NCI-H146 (cell line): ENCODE results near the gene SFI1.
"Not testable (repeated sequence)": the region's sequence is repeated elsewhere in the genome, so short reads cannot be mapped to it uniquely, and the experiment has no call there.

Experiments
- DNase-seq: peaks from one replicate; lab custom pipeline; 2025; lab: John Stamatoyannopoulos, UW

The SFI1 gene

GRCh38 chr22:31544481-31545480 lies 48.4 kb downstream of the SFI1 start:
- DNase-seq = no peak

GRCh38 chr22:31550871-31551370 lies 54.6 kb downstream of the SFI1 start:
- DNase-seq = no peak

GRCh38 chr22:31556627-31557203 lies 60.4 kb downstream of the SFI1 start:
- peak; percentile 19 for DNase-seq

DNA sequence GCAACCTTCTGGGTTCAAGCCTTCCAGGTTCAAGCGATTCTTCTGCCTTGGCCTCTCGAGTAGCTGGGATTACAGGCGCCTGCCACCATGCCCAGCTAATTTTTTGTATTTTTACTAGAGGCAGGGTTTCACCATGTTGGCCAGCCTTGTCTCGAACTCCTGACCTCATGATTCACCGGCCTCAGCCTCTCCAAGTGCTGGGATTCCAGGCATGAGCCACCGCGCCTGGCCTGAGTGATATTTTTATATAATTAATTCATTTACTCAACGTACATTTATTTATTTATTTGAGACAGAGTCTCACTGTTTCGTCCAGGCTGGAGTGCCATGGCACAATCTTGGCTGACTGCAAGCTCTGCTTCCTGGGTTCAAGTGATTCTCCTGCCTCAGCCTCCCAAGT lies 62.2 kb downstream of the SFI1 start:
- not testable (repeated sequence) for DNase-seq

DNA sequence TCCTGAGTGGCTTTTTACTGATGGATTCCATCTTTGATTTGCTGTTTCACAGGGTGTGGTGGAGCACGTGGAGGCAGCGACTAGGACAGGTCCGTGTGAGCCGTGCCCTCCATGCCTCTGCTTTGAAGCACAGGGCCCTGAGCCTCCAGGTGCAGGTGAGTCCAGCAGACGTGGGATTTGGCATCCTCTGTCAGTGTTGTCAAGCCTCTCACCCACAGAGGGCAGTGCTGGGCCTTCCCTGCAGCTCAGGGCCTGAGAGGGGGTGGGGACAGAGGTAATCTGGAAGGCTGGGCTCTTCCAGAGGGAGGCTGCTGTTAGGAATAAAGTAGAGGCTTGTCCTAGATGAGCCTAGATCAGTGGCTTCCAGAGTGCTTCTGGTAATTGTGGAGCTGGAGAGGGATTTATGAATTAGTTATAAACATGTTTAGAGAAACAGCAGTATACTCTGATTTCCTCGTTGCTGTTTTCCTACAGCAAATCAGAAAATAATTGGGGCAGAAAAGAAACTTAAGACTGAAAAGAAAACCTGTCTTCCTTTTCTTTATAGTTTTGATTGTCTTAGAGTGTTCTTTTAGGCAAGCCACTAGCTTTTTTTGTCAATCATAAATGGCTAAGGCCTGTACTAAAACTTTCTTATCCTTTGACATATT lies 65.0 kb downstream of the SFI1 start:
- DNase-seq = peak; percentile 79

- DNase-seq = no peak
Measured at GRCh38 chr22:31561970-31562369, 65.6 kb downstream of the SFI1 start.

- no peak for DNase-seq
Measured at GRCh38 chr22:31566484-31566883, 70.1 kb downstream of the SFI1 start.

DNA sequence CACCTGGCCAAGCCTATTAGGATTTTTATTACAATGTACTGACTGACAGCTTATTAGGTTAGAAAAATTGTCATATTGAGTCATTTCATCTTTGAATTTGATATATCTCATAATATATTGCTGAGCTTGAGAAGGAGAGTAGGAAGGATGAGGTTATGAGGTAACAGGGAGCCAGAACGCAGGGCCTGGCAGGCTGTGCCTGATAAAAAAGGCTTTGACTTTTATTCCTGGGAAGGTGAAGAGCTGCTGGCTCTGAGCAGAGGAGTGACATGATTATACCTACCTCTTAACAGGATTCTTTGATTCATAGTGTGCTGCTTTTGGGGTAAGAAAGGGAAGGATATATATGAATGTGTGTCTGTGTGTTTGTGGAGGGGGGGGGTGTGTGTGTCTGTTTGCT lies 70.9 kb downstream of the SFI1 start:
- no peak for DNase-seq

GRCh38 chr22:31567702-31568101 lies 71.4 kb downstream of the SFI1 start:
- no peak for DNase-seq

- DNase-seq = no peak
Measured at GRCh38 chr22:31569126-31569525, 72.8 kb downstream of the SFI1 start.

DNA sequence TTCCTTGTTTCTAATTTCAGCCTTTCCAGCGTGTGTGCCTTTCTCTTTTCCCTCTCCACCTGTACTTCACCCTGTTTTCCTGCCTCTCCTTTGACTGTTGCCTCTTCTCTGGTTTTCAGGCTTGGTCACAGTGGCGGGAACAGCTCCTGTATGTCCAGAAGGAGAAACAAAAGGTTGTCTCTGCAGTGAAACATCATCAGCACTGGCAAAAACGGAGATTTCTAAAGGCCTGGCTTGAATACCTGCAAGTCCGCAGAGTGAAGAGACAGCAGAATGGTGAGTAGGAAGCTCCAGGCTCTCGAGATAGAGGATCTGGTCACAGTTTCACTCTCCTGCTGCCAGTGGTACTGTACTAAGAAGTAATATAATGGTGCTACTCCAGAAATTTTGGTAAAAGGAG lies 76.6 kb downstream of the SFI1 start:
- DNase-seq = no peak

DNA sequence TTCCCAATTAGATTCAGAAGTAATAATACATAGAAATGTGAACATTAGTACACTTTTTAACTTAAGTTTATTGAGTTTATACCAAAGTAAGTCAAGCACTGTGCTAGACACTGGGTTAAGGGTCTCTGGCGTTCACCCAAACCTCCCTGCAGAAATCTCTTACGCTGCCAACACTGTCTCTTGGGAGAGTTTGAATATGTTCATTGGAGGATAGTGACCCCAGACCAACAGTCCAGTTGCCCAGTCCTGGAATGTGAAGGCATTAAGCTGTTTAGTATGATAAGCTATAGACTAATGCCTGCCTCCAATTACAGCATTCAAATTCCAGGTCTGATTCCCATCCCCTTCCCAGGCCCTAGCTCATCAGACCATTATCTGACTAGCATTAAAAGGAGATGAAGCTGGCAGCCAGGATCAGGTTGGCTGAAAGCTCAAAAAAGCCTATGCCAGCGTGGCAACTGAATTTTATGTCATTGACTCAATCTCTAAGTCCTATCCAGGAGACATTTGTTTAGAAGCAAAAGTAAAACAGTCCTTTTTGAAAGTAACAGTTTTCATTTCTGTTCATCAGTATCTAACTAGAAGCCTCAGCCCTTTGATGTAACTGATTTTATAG lies 77.8 kb downstream of the SFI1 start:
- DNase-seq = no peak

- DNase-seq = no peak
Measured at GRCh38 chr22:31575190-31575589, 78.9 kb downstream of the SFI1 start.

DNA sequence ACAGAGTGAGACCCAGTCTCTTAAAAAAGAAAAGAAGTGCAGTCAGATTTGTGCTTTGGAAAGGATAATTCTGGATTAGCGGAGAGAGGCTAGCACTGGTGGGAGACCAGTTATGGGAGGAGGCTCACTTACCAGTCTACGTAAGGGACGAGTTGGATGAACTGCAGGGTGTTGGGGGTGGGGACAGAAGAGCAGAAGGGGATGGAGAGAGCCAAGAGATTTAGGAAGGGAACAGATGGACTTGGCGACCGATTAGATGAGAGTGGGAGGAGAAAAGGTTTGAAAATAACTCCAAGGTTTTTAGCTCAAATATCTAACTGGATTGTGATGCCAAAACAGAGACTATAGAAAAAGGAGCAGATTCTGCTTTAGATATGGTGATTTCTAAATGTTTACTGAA lies 81.4 kb downstream of the SFI1 start:
- no peak for DNase-seq

DNA sequence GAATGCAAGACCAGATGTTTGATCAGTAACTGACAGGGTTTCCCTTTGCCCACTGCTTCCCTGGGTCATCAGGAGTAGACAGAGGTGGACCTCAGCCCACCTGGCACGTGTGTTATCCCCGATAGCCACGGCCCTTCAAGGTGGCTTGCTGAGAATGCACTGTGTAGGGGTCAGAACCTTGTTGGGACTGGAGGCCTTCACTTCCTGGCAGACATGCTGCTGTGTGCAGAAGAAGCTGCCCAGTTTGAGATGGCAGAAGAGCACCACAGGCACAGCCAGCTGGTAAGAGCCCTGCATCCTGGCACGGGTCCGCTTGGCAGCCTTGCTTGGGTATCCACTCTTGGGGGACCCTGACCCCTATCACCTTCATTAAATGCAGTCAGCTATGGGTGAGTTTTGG lies 81.8 kb downstream of the SFI1 start:
- no peak for DNase-seq

DNA sequence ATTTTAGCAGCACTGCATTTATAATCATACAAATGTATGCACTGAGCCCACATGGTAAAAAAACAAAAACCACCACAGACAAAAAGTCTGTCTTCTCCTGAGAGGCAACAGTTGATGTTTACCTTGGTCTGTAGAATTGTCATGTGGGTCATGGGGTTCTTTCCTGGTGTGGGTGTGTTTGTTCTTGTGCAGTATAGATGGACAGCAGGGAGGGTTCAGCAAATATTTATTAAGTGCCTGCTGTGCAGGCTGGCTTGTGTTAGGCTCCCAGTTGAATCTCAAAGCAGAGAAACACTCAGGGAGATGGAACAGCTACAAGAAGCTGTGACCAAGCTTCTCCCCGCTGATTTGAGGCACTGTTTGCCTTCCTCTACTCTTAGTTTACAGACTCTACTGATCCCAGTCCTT lies 83.5 kb downstream of the SFI1 start:
- peak; percentile 95 for DNase-seq

GRCh38 chr22:31583861-31584485 lies 87.6 kb downstream of the SFI1 start:
- no peak for DNase-seq

DNA sequence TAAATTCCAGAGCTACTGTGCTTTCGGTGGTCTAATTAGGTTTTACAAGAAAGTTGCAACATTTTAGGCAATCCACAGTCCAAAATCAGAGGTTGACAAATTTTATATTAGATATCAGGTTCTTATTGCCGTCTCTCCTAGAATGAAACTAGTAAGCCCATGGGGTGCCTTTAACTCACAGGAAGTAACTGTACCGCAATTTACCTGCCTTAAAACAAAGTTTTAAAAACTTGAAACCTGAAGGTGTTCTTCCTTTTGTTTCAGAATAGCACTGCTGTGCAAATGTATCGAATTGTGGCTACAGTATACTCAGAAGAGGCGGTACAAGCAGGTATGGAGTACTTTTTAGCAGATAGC lies 88.4 kb downstream of the SFI1 start:
- DNase-seq = no peak

DNA sequence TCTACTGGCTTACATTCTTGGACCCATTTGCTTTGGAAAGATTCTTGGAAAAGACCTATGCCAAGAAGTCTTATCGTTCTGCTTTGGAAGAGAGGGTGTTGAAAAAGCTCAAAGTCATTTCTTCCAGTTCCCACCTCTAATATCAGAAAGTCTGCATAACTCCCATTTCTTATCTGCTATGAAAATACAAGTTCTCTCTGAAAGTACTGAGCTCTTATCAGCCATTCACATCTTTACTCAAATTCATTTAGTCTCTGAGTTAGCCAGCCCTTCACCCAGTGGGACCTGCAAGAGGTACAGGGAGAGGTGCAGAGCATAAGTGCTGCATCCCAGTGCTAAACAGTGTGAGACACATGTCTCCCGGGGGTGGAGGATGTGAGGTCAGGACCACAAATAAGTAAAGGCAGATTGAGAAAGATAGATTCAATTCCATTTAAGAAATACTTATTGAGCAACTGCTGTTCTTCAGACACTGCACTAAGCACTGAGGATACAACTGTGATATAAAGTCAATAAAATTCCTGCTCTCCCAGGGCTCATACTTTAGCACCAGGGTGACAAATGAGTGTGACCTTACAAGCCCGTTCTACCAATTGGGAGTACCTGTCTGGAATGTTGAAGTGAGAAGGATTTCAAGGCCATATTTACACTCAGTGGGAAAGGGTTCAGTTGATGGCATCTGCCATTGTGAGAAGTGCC lies 89.0 kb downstream of the SFI1 start:
- DNase-seq = no peak

GRCh38 chr22:31586137-31586920 lies 90.0 kb downstream of the SFI1 start:
- DNase-seq = no peak
